Natural killer cell (primary cell): Measurements from ENCODE around the gene PIM3. TPM values are rescaled to one million over a fixed set of nuclear protein-coding genes. Genes with fewer than 3 reads are reported as not detected.
"Not testable (repeated sequence)": the region's sequence is repeated elsewhere in the genome, so short reads cannot be mapped to it uniquely, and the experiment has no call there.

Experiments
- ATAC-seq, 3 donors: fragments of 150-1000 bp in 2 of 3; fragments of 200-7000 bp in 1 of 3; cut with Tn5 transposase; 1 replicate in 1 of 3; 2 replicates in 2 of 3; pipeline ENCODE4 v1.10.0; 2021; ENCODE audit warnings: mild to moderate bottlenecking in 2 of 3, moderate library complexity in 2 of 3
- DNase-seq, 2 donors: peaks; one replicate each; pipeline versions ENCODE4 v3.0.0 to v3.0.0-alpha.2; 2013 to 2021; ENCODE audit warnings: mixed read lengths in 1 of 2
- H3K27ac ChIP-seq: one replicate; pipeline ENCODE4 v1.5.1; 2013; ENCODE audit warnings: mild to moderate bottlenecking, low read length
- H3K27me3 ChIP-seq: one replicate; pipeline ENCODE4 v1.6.1; 2013; ENCODE audit warnings: low read length; ENCODE audit not compliant: control insufficient read depth, insufficient read depth
- H3K36me3 ChIP-seq: one replicate; pipeline ENCODE4 v1.6.1; 2013; ENCODE audit warnings: low read length; ENCODE audit not compliant: control insufficient read depth, insufficient read depth
- H3K4me1 ChIP-seq: one replicate; pipeline ENCODE4 v1.6.1; 2013; ENCODE audit warnings: low read length; ENCODE audit not compliant: control insufficient read depth, insufficient read depth
- H3K4me3 ChIP-seq: one replicate; pipeline ENCODE4 v1.5.1; 2013; ENCODE audit warnings: low read length
- H3K9me3 ChIP-seq: one replicate; pipeline ENCODE4 v1.6.1; 2013; ENCODE audit warnings: low read length; ENCODE audit not compliant: control insufficient read depth, insufficient read depth
- H3K27ac Mint-ChIP-seq, 2 donors: one replicate each; pipeline ENCODE4 v1.8.0; 2022; ENCODE audit warnings: mild to moderate bottlenecking in 2 of 2, mixed read lengths in 2 of 2, moderate library complexity in 1 of 2
- H3K27me3 Mint-ChIP-seq, 2 donors: one replicate each; pipeline ENCODE4 v1.8.0; 2022; ENCODE audit warnings: low read depth in 2 of 2, mixed read lengths in 2 of 2
- H3K36me3 Mint-ChIP-seq: one replicate; pipeline ENCODE4 v1.8.0; 2022; ENCODE audit warnings: mixed read lengths
- H3K4me1 Mint-ChIP-seq, 2 donors: one replicate each; pipeline ENCODE4 v1.8.0; 2022; ENCODE audit warnings: mixed read lengths in 2 of 2
- H3K4me3 Mint-ChIP-seq: one replicate; pipeline ENCODE4 v1.8.0; 2022; ENCODE audit warnings: mild to moderate bottlenecking, moderate library complexity, mixed read lengths
- H3K9me3 Mint-ChIP-seq, 2 donors: one replicate each; pipeline ENCODE4 v1.8.0; 2022; ENCODE audit warnings: mixed read lengths in 2 of 2
- WGBS: methylation state at CpG from one replicate; pipeline ENCODE4 v1.1.7; 2013; ENCODE audit warnings: missing lambda C conversion rate; ENCODE audit not compliant: insufficient coverage; 5-methylcytosine and 5-hydroxymethylcytosine counted together
- intact Hi-C: fragments of 100-400 bp; cut with micrococcal nuclease; formaldehyde crosslinking; loops from one replicate; pipeline ENCODE4 v1.14.2; 2022
- total RNA-seq, 4 donors: library from RNA; stranded (reverse); fragments of 120-200 nt in 1 of 4; gene quantifications; one replicate each; pipeline versions ENCODE4 v1.2.3 to v1.2.4, GENCODE V29; 2013 to 2022
- TF ChIP-seq, protein P1 (sequence below): fragments of 200-600 bp; IDR thresholded peaks from one replicate; pipeline ENCODE4 v1.8.0; 2022; ENCODE audit warnings: antibody characterized with exemption

Gene PIM3
- total RNA-seq, 3 donors from 2014 or later (not counting 1 experiment from before 2014, with no cell fraction given) = 107 to 130 (median 129) TPM

DNA sequence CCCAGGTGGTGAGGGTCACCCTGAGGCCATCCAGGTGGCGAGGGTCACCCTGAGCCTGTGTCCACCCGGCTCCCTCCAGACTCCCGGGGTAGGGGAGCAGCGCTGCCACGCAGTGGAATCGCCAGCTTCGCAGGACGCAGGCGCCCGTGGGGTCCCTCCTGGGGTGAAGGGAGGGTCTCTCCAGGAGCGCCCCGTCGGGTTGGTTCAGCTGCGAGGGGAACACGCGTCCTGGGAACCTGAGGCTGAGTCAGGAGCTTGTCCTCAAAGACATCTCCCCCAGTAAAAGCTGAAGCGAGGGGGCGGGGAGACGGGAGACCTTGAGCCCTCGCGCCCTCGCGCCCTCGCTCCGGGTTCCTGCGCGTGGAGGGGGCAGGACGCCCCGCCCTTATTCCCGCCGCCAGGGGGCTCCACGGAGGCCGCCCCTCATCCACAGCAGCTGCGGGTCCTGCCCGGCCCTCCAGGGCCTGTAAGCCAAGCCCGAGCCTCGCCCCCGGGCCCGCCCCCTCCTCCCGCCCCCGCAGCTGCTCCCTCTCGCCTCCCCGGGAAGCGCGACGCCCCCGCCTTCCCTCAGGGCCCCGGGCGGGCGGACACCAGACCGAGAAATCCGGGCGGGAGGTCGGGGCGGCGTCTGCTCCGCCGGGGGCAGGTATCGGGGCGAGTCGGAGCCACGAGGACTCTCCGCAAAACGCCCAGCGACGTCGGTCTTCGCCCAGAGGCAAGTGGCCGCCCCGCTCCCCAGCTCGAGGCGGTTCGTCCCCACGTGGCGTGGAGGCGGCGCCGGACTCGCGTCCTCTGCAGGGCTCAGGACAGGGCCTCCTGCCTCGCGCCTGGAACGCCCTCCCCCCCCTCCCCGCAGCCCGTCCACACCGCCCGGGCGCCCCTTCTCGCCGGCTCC, 22.8 kb downstream of the PIM3 start:
- intact Hi-C loops = no loop called here
- Histone ChIP-seq H3K36me3 (no peaks in the 10 kb centered on the region), H3K27ac (no peak overlapping the region), H3K4me3 (no peak overlapping the region), H3K9me3 (no peaks in the 10 kb centered on the region), H3K4me1 (peaks cover 5% of the 10 kb centered on the region), H3K27me3 (peaks cover 18% of the 10 kb centered on the region)
- H3K27me3 Mint-ChIP-seq = peaks cover 32 to 40% of the 10 kb centered on the region in 2 donors
- no peak overlapping the region for H3K4me3 Mint-ChIP-seq
- H3K9me3 Mint-ChIP-seq = peaks cover 2 to 11% of the 10 kb centered on the region in 2 donors
- 17% methylated on average over 88 of the region's 90 CpGs for WGBS
- H3K36me3 Mint-ChIP-seq = peaks cover 15% of the 10 kb centered on the region
- TF ChIP-seq, protein P1, sequence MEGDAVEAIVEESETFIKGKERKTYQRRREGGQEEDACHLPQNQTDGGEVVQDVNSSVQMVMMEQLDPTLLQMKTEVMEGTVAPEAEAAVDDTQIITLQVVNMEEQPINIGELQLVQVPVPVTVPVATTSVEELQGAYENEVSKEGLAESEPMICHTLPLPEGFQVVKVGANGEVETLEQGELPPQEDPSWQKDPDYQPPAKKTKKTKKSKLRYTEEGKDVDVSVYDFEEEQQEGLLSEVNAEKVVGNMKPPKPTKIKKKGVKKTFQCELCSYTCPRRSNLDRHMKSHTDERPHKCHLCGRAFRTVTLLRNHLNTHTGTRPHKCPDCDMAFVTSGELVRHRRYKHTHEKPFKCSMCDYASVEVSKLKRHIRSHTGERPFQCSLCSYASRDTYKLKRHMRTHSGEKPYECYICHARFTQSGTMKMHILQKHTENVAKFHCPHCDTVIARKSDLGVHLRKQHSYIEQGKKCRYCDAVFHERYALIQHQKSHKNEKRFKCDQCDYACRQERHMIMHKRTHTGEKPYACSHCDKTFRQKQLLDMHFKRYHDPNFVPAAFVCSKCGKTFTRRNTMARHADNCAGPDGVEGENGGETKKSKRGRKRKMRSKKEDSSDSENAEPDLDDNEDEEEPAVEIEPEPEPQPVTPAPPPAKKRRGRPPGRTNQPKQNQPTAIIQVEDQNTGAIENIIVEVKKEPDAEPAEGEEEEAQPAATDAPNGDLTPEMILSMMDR = peak; percentile 44
- DNase-seq (peak in 1 of 2 donors; percentile 75), ATAC-seq (peak; percentile 53 to 75 (median 75))
- no peak overlapping the region for H3K27ac Mint-ChIP-seq
- H3K4me1 Mint-ChIP-seq = no peaks in the 10 kb centered on the region

DNA sequence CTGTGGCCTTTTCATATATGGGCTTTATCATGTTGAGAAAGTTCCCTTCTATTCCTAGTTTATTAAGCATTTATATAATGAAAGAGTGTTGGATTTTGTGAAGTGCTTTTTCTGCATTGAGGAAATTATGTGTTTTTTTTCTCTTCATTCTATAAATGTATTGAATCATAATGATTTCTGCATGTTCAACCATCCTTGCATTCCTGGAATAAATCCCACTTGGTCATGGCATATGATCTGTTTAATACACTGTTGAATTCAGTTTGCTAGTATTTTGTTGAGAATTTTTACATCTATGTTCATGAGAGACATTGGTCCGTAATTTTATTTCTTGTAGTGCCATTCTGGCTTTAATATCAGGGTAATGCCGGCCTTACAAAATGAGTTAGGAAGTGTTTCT, 25.8 kb downstream of the PIM3 start:
- intact Hi-C loops = no loop called here
- H3K4me3 ChIP-seq = no peak overlapping the region
- TF ChIP-seq, protein P1 = no peak
- H3K36me3 Mint-ChIP-seq = peaks cover 15% of the 10 kb centered on the region
- H3K9me3 Mint-ChIP-seq = peaks cover 2 to 13% of the 10 kb centered on the region in 2 donors
- no peaks in the 10 kb centered on the region for H3K36me3 ChIP-seq
- H3K9me3 ChIP-seq = no peaks in the 10 kb centered on the region
- H3K27ac ChIP-seq = no peak overlapping the region
- ATAC-seq = no peak
- peaks cover 30 to 53% of the 10 kb centered on the region in 2 donors for H3K27me3 Mint-ChIP-seq
- no peak overlapping the region for H3K27ac Mint-ChIP-seq
- peaks cover 18% of the 10 kb centered on the region for H3K27me3 ChIP-seq
- H3K4me3 Mint-ChIP-seq = no peak overlapping the region
- WGBS = 100% methylated on average over 1 of the region's 2 CpGs
- DNase-seq = no peak
- no peaks in the 10 kb centered on the region for H3K4me1 Mint-ChIP-seq
- peaks cover 5% of the 10 kb centered on the region for H3K4me1 ChIP-seq

DNA sequence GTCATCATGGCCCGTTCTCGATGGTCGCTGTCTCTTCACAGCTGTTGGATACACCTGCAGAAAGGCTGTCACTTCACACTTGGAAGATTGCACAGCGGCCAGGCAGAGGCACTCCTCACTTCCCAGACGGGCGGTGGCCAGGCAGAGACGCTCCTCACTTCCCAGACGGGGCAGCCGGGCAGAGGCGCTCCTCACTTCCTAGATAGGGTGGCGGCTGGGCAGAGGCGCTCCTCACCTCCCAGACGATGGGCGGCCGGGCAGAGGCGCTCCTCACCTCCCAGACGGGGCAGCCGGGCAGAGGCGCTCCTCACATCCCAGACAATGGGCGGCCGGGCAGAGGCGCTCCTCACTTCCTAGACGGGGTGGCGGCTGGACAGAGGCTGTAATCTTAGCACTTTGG, 29.3 kb downstream of the PIM3 start:
- Mint-ChIP-seq H3K27me3 (peaks cover 29 to 43% of the 10 kb centered on the region in 2 donors), H3K36me3 (peaks cover 15% of the 10 kb centered on the region), H3K9me3 (peaks cover 2 to 14% of the 10 kb centered on the region in 2 donors)
- WGBS = 88% methylated on average over 24 of the region's 24 CpGs
- ATAC-seq, H3K4me1 Mint-ChIP-seq, H3K36me3 ChIP-seq, H3K27me3 ChIP-seq, intact Hi-C loops, H3K27ac ChIP-seq, H3K27ac Mint-ChIP-seq, H3K9me3 ChIP-seq, H3K4me3 Mint-ChIP-seq, DNase-seq, H3K4me3 ChIP-seq: not testable (repeated sequence)
- H3K4me1 ChIP-seq = peaks cover 10% of the 10 kb centered on the region

DNA sequence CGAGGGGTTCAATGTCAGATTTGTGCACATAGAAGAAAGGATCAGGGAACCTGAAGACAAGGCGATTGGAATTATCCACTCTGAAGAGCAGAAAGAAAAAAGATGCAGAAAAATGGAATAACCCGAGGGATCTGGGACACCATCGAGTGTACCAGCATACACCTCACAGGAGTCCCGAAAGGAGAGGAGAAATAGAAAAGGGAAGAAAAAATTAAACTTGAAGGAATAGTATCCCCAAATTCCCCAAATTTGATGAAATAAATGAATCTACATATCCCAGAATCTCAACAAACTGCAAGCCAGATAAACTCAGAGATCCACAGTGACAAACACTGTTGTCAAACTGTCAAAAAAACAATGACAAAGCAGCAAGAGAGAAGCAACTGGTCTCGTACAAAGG, 30.6 kb downstream of the PIM3 start:
- peaks cover 0 to 8% of the 10 kb centered on the region in 2 donors for H3K9me3 Mint-ChIP-seq
- no peak overlapping the region for H3K27ac Mint-ChIP-seq
- ATAC-seq = no peak
- peaks cover 5 to 6% of the 10 kb centered on the region in 2 donors for H3K4me1 Mint-ChIP-seq
- intact Hi-C loops = no loop called here
- Histone ChIP-seq H3K9me3 (no peaks in the 10 kb centered on the region), H3K4me3 (no peak overlapping the region), H3K4me1 (peaks cover 10% of the 10 kb centered on the region), H3K27ac (no peak overlapping the region), H3K27me3 (peaks cover 6% of the 10 kb centered on the region), H3K36me3 (no peaks in the 10 kb centered on the region)
- H3K36me3 Mint-ChIP-seq = peaks cover 9% of the 10 kb centered on the region
- DNase-seq = no peak
- TF ChIP-seq, protein P1 = no peak
- 91% methylated on average over 5 of the region's 6 CpGs for WGBS
- peaks cover 19 to 30% of the 10 kb centered on the region in 2 donors for H3K27me3 Mint-ChIP-seq
- no peak overlapping the region for H3K4me3 Mint-ChIP-seq
